WI38 (cell line): ENCODE measurements around the gene EEF1AKMT4.

Experiments used
- H3K4me3 ChIP-seq: 2 replicates; pipeline ENCODE4 v1.5.1; 2011; ENCODE audit warnings: low read depth, mild to moderate bottlenecking, control low read depth, low read length
- TF ChIP-seq, protein P1 (sequence below): IDR thresholded peaks from 2 replicates; pipeline ENCODE4 v1.5.1; 2012; ENCODE audit warnings: low read depth, mild to moderate bottlenecking, control low read depth, low read length

Gene EEF1AKMT4

DNA sequence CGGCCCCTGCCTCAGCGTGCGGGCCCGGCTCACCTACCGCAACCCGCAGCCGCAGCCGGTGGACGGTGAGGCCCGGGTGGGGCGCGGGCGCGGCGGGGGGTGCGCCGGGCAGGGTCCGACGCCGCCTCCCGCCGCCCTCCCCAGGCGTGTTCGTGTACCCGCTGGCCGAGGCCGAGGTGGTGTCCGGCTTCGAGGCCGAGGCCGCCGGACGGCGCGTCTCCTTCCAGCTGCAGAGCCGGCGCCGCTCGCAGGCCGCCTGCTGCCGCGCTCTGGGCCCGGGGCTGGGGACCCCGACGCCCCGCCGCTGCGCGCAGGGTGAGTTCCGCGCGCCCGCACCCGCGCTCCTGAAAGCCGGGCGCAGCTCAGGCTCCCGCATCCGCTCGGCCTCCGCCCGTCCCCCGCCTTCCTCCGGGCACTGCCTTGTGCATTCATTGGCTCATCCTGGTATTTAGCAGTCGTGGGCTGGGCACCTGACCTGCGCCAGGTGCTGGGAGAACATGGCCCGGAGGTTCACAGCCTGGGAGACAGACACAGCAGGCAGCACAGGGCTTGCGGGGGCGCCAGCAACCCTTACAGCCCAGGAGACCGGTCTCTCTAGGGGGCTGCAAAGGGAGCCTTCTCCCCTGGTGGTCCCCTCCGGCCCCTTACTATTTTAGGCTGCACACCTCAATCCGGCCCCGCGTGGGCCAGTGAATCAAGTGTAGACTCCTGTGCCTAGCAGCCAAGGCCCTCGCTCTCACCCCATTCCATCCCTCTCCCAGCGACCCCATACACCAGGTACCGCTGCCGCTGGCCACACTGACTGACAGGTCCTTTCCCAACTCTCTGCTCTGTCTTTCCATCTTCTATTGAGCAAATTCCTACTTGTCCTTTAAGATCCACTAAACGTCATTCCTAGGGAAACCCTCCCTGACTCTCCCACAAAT is 18.6 kb upstream of the EEF1AKMT4 start:
- H3K4me3 ChIP-seq: no peak overlapping the region
- TF ChIP-seq, protein P1, sequence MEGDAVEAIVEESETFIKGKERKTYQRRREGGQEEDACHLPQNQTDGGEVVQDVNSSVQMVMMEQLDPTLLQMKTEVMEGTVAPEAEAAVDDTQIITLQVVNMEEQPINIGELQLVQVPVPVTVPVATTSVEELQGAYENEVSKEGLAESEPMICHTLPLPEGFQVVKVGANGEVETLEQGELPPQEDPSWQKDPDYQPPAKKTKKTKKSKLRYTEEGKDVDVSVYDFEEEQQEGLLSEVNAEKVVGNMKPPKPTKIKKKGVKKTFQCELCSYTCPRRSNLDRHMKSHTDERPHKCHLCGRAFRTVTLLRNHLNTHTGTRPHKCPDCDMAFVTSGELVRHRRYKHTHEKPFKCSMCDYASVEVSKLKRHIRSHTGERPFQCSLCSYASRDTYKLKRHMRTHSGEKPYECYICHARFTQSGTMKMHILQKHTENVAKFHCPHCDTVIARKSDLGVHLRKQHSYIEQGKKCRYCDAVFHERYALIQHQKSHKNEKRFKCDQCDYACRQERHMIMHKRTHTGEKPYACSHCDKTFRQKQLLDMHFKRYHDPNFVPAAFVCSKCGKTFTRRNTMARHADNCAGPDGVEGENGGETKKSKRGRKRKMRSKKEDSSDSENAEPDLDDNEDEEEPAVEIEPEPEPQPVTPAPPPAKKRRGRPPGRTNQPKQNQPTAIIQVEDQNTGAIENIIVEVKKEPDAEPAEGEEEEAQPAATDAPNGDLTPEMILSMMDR: no peak

DNA sequence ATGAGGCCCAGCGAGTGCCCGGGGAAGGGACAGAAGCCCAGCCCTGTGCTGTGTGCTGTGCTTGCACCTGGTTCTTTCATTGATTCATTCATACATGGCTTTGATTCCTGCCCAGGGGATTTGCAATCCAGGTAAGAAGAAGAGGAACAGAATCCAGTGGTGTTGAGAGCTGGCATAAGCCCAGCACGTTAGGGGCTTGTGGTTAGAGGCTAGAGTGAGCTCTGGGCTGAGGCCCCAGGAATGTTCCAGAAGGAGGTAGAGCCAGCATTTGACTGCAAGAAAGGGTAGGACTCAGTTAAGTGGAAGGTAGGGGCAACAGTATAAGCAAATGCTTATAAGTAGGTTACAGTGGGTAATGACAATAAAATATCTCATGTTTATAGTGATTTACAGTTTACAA is 17.8 kb upstream of the EEF1AKMT4 start:
- TF ChIP-seq, protein P1: no peak
- no peak overlapping the region for H3K4me3 ChIP-seq

DNA sequence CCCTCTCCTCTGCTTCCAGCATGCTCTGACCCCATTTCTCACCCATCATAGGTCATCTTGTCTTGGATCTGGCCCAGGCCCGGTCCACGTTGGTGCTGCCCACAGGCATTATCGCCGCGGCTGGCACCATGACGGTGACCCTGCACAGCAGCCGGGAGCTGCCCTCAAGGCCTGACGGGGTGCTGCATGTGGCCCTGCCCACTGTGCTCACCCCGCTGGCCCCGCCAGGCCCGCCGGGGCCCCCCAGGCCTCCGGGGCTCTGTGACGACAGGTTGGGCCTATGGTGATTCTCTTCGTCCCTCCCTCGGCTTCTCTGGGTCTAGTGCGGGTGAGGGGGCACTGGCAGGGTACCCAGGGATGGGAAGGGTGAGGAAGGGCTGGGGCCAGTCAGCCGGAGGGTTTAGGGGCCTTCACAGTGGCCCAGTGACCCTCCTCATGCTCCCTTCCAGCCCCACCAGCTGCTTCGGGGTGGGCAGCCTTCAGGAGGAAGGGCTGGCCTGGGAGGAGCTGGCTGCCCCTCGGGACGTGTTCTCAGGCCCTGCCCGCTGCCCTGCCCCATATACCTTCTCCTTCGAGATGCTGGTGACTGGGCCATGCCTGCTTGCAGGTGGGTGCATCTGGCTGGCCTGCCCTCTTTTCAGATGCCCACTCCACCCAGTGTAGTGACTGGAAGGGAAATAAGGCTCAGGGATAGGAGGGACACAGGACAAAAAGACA is 16.2 kb upstream of the EEF1AKMT4 start:
- H3K4me3 ChIP-seq: no peak overlapping the region
- TF ChIP-seq, protein P1: no peak

DNA sequence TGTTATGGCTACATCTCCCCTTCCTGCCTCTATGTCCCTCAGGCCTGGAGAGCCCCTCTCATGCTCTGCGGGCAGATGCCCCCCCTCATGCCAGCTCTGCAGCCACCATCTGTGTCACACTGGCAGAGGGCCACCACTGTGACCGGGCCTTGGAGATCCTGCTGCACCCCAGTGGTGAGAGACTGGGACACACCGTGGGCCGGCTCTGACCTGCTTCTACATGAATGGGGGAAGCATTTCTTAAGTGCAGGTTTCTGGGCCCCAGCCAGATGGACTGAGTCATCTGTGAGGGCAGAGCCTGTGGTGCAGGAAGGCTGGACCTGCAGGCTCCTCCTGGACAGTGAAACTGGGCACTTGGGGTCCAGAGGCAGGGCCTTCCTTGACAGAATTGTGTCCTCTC is 15.2 kb upstream of the EEF1AKMT4 start:
- TF ChIP-seq, protein P1: no peak
- H3K4me3 ChIP-seq: no peak overlapping the region

DNA sequence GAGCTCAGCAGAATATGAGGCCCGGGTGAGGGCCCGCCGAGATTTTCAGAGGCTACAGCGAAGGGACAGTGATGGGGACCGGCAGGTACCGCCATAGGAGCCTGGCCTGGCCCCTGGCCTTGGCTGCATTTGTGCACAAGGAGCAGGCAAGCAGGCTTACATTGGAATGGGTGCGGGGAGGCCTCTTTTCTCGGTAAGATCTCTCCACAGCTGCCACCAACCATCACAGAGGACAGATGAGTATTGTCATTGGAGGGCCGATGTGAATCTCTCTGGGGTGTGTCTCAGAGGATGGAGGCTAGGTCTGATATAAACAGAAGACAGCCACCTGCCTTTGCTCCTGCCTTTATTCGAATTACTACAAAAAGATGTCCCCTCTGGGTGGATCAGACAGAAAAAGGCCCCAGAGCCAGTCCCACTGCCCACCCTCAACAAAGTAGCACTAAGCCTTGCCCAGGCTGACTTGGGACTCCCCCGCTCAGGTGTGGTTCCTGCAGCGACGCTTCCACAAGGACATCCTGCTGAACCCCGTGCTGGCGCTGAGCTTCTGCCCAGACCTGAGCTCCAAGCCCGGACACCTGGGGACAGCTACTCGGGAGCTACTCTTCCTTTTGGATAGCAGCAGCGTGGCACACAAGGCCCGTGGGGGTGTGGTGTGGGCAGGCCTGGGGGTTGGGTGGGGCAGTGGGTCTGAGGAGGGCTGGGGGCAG is 14.6 kb upstream of the EEF1AKMT4 start:
- H3K4me3 ChIP-seq: no peak overlapping the region
- TF ChIP-seq, protein P1: no peak

DNA sequence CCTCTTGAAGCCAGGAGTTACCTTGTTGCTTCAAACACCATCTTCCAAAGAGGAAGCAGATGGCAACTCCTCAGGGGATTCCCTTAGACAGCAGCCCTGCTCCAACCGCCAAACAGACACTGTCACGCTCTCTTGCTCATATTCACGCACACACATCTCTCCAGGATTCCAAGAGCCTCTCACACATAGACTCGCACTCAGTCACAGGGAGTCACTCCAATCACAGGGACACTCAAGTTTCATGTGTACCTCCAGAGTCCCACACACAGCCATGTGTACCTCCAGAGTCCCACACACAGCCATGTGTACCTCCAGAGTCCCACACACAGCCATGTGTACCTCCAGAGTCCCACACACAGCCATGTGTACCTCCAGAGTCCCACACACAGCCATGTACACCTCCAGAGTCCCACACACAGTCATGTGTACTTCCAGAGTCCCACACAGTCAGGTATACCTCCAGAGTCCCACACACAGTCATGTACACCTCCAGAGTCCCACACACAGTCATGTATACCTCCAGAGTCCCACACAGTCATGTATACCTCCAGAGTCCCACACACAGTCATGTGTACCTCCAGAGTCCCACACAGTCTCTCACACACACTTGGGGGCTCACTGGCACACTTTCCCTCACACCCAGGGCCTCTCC is 14.0 kb upstream of the EEF1AKMT4 start:
- no peak overlapping the region for H3K4me3 ChIP-seq
- TF ChIP-seq, protein P1: no peak
